ENCODE results near the gene MMP15.
"Not testable (repeated sequence)": the region's sequence is repeated elsewhere in the genome, so short reads cannot be mapped to it uniquely, and the experiment has no call there.

MMP15 gene

DNA sequence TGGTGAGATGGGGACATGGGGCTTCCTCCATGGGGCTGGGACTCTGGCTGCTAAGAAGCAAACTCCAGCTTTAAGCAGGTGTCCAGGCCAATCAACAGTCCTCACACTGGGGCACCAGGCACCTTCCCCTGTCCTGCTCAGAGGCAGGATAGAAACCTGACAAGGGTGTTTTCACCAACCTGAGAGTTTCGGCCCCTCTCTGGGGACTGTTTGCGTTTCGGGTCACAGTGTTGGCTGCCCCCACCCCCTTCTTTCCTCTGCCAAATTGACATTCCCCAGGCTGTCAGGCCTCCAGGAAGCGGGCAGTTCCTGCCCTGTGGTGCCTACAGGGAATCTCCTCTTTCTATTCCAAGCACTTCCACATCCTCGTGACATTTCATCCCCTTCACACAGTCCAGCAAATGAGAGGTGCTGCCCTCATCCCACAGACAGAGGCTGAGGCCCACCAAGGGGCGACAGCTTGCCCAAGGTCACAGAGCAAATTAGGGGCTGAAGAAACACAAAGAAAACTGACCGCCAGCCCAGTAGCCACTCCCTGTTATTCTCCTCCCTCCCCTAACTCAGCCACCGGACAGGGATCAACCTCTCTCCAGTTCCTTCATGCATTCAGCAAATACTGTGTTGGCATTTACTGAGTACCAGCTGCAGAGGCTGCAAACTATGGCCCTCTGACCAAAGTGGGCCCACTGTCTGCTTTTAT lies 38.0 kb downstream of the MMP15 start:
- DNase-seq (ENCODE audit: low read depth) = no peak
- in situ Hi-C loops (cut with HindIII; ENCODE audit: low sequenced_read_pairs) = no loop called here
- TF ChIP-seq, protein P1, sequence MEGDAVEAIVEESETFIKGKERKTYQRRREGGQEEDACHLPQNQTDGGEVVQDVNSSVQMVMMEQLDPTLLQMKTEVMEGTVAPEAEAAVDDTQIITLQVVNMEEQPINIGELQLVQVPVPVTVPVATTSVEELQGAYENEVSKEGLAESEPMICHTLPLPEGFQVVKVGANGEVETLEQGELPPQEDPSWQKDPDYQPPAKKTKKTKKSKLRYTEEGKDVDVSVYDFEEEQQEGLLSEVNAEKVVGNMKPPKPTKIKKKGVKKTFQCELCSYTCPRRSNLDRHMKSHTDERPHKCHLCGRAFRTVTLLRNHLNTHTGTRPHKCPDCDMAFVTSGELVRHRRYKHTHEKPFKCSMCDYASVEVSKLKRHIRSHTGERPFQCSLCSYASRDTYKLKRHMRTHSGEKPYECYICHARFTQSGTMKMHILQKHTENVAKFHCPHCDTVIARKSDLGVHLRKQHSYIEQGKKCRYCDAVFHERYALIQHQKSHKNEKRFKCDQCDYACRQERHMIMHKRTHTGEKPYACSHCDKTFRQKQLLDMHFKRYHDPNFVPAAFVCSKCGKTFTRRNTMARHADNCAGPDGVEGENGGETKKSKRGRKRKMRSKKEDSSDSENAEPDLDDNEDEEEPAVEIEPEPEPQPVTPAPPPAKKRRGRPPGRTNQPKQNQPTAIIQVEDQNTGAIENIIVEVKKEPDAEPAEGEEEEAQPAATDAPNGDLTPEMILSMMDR (IDR thresholded peaks at IDR 0.05; ENCODE audit: low read depth, low read length, missing control alignments) = no peak
- H3K4me3 ChIP-seq (ENCODE audit: low read depth, low read length) = no peak overlapping the region

DNA sequence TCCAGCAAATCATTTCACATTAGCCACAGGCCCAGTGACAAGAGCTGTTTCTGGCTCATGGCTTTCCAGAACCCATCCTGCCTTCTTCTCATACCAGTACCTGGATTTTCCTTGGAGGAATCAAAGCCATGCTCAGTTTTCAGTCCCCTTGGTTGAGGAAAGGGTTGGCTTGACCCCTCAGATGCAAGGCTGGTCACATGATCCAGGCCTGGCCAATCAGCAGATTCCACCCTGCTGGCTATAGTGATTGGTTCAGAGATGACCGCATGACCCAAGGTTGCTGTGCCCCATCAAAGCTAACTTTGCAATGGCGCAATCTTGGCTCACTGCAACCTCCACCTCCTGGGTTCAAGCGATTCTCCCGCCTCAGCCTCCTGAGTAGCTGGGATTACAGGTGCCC lies 45.0 kb downstream of the MMP15 start:
- TF ChIP-seq, protein P1 (IDR thresholded peaks at IDR 0.05; ENCODE audit: low read depth, low read length, missing control alignments) = no peak
- H3K4me3 ChIP-seq (ENCODE audit: low read depth, low read length) = no peak overlapping the region
- in situ Hi-C loops (cut with HindIII; ENCODE audit: low sequenced_read_pairs) = no loop called here
- DNase-seq (ENCODE audit: low read depth) = no peak

DNA sequence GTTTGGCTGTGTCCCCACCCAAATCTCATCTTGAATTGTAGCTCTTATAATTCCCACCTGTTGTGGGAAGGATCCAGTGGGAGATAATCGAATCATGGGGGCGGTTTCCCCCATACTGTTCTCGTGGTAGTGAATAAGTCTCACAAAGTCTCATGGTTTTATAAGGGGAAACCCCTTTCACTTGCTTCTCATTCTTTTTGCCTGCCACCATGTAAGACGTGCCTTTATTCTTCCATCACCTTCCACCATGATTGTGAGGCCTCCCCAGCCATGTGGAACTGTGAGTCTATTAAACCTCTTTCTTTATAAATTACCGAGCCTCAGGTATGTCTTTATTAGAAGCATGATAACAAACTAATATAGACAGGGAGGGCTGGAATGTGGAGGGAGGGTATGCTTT lies 46.6 kb downstream of the MMP15 start:
- DNase-seq (ENCODE audit: low read depth); H3K4me3 ChIP-seq (ENCODE audit: low read depth, low read length); in situ Hi-C loops (cut with HindIII; ENCODE audit: low sequenced_read_pairs): not testable (repeated sequence)

DNA sequence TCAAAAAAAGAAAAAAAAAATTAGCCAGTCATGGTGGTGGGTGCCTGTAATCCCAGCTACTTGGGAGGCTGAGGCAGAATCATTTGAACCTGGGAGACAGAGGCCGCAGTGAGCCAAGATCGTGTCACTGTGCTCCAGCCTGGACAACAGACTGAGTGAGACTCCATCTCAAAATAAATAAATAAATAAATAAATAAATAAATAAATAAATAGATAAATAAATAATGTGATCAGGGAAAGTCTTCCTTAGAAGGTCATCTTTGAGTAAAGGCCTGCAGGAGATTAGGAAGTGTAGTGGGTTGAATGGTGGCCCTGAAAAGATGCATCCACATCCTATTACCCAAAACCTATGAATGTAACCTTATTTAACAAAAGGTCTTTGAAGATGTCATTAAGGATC lies 47.5 kb downstream of the MMP15 start:
- H3K4me3 ChIP-seq (ENCODE audit: low read depth, low read length); in situ Hi-C loops (cut with HindIII; ENCODE audit: low sequenced_read_pairs); DNase-seq (ENCODE audit: low read depth): not testable (repeated sequence)

DNA sequence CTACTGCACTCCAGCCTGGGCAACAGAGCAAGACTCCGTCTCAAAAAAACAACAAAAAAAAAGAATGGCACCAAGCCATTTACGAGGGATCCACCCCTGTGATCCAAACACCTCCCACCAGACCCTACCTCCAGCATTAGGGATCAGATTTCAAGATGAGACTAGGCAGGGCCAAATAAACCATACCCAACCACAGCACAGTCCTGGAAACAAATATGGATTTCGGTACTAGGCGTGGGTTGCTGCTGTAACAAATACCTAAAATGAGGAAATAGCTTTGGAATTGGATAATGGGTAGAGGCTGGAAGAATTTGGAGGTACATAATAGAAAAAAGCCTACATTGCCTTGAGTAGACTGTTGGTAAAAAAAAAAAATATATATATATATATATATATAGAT lies 49.1 kb downstream of the MMP15 start:
- in situ Hi-C loops (cut with HindIII; ENCODE audit: low sequenced_read_pairs) = no loop called here
- DNase-seq (ENCODE audit: low read depth) = no peak
- no peak overlapping the region for H3K4me3 ChIP-seq (ENCODE audit: low read depth, low read length)

DNA sequence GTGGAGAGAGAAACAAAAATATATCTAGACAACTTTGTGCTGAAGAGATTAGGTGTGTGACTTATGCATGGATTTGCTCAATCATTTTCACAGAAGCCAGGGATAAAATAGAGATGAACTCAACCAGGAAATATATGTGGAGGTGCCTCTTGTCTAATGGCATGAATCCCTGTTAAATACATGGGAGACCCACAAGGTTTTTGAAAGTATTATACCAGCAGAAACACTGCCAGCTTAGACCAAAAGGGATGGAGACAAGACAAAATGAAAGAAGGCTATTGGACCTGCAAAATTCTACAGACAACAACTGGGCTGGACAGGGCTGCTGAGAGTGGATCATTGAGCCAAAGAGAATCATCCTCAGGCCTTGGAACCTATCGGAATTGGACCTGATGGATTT lies 51.0 kb downstream of the MMP15 start:
- TF ChIP-seq, protein P1 (IDR thresholded peaks at IDR 0.05; ENCODE audit: low read depth, low read length, missing control alignments) = no peak
- in situ Hi-C loops (cut with HindIII; ENCODE audit: low sequenced_read_pairs) = no loop called here
- H3K4me3 ChIP-seq (ENCODE audit: low read depth, low read length) = no peak overlapping the region
- DNase-seq (ENCODE audit: low read depth) = no peak

More for the DNA sequence above, 49.1 kb downstream of the MMP15 start:
- TF ChIP-seq, protein P1 (IDR thresholded peaks at IDR 0.05; ENCODE audit: low read depth, low read length, missing control alignments) = no peak

DNA sequence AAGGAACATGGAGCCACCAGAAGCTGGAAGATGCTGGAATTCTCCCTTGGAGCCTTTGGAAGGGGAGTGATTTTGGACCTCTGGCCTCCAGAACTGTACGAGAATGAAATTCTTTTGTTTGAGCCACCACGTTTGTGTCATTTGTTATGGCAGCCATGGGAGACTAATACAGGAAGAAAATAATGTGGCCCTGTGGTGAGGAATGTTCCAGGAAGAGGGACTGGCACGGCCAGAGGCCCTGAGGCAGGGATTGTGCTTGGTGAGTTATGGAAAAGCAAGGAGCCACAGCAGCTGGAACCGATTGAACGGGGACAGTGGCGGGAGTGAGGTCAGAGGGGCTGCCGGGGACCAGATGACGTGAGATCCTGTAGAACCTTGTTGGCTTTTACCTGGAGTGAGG lies 52.2 kb downstream of the MMP15 start:
- in situ Hi-C loops (cut with HindIII; ENCODE audit: low sequenced_read_pairs) = no loop called here
- TF ChIP-seq, protein P1 (IDR thresholded peaks at IDR 0.05; ENCODE audit: low read depth, low read length, missing control alignments) = no peak
- no peak for DNase-seq (ENCODE audit: low read depth)
- no peak overlapping the region for H3K4me3 ChIP-seq (ENCODE audit: low read depth, low read length)

DNA sequence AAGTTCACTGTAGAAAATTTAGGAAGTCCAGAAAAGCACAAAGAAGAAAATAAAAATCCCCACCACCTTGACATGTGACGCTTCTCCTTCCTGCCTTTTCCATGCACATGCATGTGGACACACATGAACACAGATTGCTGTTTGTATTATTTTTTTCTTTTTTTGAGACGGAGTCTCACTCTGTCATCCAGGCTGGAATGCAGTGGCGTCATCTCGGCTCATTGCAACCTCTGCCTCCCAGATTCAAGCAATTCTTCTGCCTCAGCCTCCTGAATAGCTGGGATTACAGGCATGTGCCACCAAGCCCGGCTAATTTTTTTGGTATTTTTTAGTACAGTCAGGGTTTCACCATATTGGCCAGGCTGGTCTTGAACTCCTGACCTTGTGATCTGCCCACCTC lies 55.1 kb downstream of the MMP15 start:
- in situ Hi-C loops (cut with HindIII; ENCODE audit: low sequenced_read_pairs); H3K4me3 ChIP-seq (ENCODE audit: low read depth, low read length); DNase-seq (ENCODE audit: low read depth): not testable (repeated sequence)

All from astrocyte of the cerebellum (primary cell).